Activated CD4-positive, alpha-beta T cell treated with anti-CD3 and anti-CD28 coated beads for 4 hours (primary cell): ENCODE data around the gene TMTC2.
"Not testable (repeated sequence)": the region's sequence is repeated elsewhere in the genome, so short reads cannot be mapped to it uniquely, and the experiment has no call there.

Source experiments
- DNase-seq, 2 donors: peaks; one replicate each; pipeline ENCODE4 v3.0.0-alpha.2; 2020

TMTC2 gene

GRCh38 chr12:82730953-82731459 is 44.3 kb downstream of the TMTC2 start:
- no peak for DNase-seq

GRCh38 chr12:82740129-82741000 is 53.7 kb downstream of the TMTC2 start:
- DNase-seq, result no peak

GRCh38 chr12:82745063-82745674 is 58.5 kb downstream of the TMTC2 start:
- DNase-seq, result no peak

- no peak for DNase-seq
These were observed 59.1 kb downstream of the TMTC2 start for GRCh38 chr12:82745807-82746206.

- DNase-seq, result no peak
These were observed 60.0 kb downstream of the TMTC2 start for GRCh38 chr12:82746668-82747067.

GRCh38 chr12:82749015-82749414 is 62.3 kb downstream of the TMTC2 start:
- no peak for DNase-seq

GRCh38 chr12:82754856-82755255 is 68.2 kb downstream of the TMTC2 start:
- no peak for DNase-seq

GRCh38 chr12:82756303-82756702 is 69.6 kb downstream of the TMTC2 start:
- no peak for DNase-seq

- DNase-seq, result no peak
These were observed 70.4 kb downstream of the TMTC2 start for GRCh38 chr12:82757059-82757458.

- no peak for DNase-seq
These were observed 71.0 kb downstream of the TMTC2 start for GRCh38 chr12:82757656-82758055.

GRCh38 chr12:82758749-82759330 is 72.1 kb downstream of the TMTC2 start:
- no peak for DNase-seq

GRCh38 chr12:82760423-82760822 is 73.7 kb downstream of the TMTC2 start:
- DNase-seq, result no peak

GRCh38 chr12:82765206-82765605 is 78.5 kb downstream of the TMTC2 start:
- not testable (repeated sequence) for DNase-seq

GRCh38 chr12:82765971-82766705 is 79.4 kb downstream of the TMTC2 start:
- DNase-seq, result no peak

GRCh38 chr12:82774666-82775065 is 88.0 kb downstream of the TMTC2 start:
- no peak for DNase-seq

GRCh38 chr12:82780517-82780916 is 93.8 kb downstream of the TMTC2 start:
- no peak for DNase-seq

- no peak for DNase-seq
These were observed 94.7 kb downstream of the TMTC2 start for GRCh38 chr12:82781309-82781997.

- DNase-seq, result no peak
These were observed 96.7 kb downstream of the TMTC2 start for GRCh38 chr12:82783435-82783834.

- DNase-seq, result no peak
These were observed 100.3 kb downstream of the TMTC2 start for GRCh38 chr12:82787016-82787415.

- DNase-seq, result no peak
These were observed 101.9 kb downstream of the TMTC2 start for GRCh38 chr12:82788594-82788993.

- DNase-seq, result no peak
These were observed 103.0 kb downstream of the TMTC2 start for GRCh38 chr12:82789674-82790073.

GRCh38 chr12:82793751-82794281 is 107.1 kb downstream of the TMTC2 start:
- no peak for DNase-seq
